ENCODE results near the gene TRNAU1AP. TPM values are rescaled to one million over a fixed set of nuclear protein-coding genes. Genes with fewer than 3 reads are reported as not detected.

The TRNAU1AP gene
- total and polyA plus RNA-seq, 10 of the 15 experiments (the other 5 are each of a cell fraction or from before 2014, with no cell fraction given): 24.3 to 67.0 (median 31.8) TPM

GRCh38 chr1:28606771-28607170, 53.9 kb downstream of the TRNAU1AP start:
- H3K9me3 ChIP-seq (replicated peaks; ENCODE audit: control insufficient read depth, insufficient read depth, low read length): no peaks in the 10 kb centered on the region
- no peak overlapping the region for H3K4me3 ChIP-seq
- ChIA-PET CTCF (interaction anchor here (1.9 to 6.5 kb wide), 4 partner anchors 26 to 270 kb away, joined by 4 to 104 read pairs (median 74); no protein-coding TSS in a partner anchor), POLR2A (interaction anchor here (0.7 kb wide), 1 partner anchor 78 kb away, joined by 6 read pairs; no protein-coding TSS in a partner anchor), RAD21 (ENCODE audit: unreplicated experiment) (interaction anchor here (1.6 kb wide), 1 partner anchor 358 kb away, joined by 3 read pairs; no protein-coding TSS in a partner anchor), SMC1A (ENCODE audit: uncharacterized antibody, unreplicated experiment) (interaction anchor here (0.8 to 8.4 kb wide), 3 partner anchors 27 to 262 kb away, joined by 3 to 83 read pairs (median 66); no protein-coding TSS in a partner anchor)
- H3K36me3 ChIP-seq (ENCODE audit: control insufficient read depth in 2 of 2, insufficient read depth in 2 of 2, low read length in 1 of 2): peaks cover 4 to 13% of the 10 kb centered on the region in 2 experiments; a peak in 3 of 4 replicates
- H3K27ac ChIP-seq (ENCODE audit: control insufficient read depth, insufficient read depth): no peak overlapping the region
- ATAC-seq (no peak), DNase-seq (ENCODE audit: low read depth, low spot score) (no peak), FAIRE-seq (no peak)
- no TSS peak for BruUV-seq (replicated peaks)
- WGBS (ENCODE audit: insufficient coverage, insufficient replicate concordance, low lambda C conversion rate, missing lambda C conversion rate): 100% methylated on average over 2 of the region's 2 CpGs
- no peak overlapping the region for H3K4me2 ChIP-seq (ENCODE audit: control insufficient read depth, insufficient read depth)
- H3K27me3 ChIP-seq (replicated peaks in 1 of 2; ENCODE audit: control insufficient read depth in 2 of 2, insufficient read depth in 2 of 2, low read length in 1 of 2): no peaks in the 10 kb centered on the region
- H3K9ac ChIP-seq (ENCODE audit: control insufficient read depth, insufficient read depth, low read length): no peak overlapping the region
- intact Hi-C loops (cut with micrococcal nuclease; ENCODE audit: unreplicated experiment) (no loop called here), in situ Hi-C loops (cut with MboI) (no loop called here)
- no peaks in the 10 kb centered on the region for H4K20me1 ChIP-seq (ENCODE audit: control insufficient read depth, insufficient read depth)
- no peak for TF ChIP-seq ZNF24 (IDR thresholded peaks at IDR 0.05)
- no peak for TF ChIP-seq TCF7 (IDR thresholded peaks at IDR 0.05; ENCODE audit: borderline replicate concordance)
- TF ChIP-seq NRF1 (conservative IDR thresholded peaks at IDR 0.05; ENCODE audit: low read depth, low read length): no peak
- no peak for TF ChIP-seq POU2F2 (IDR thresholded peaks at IDR 0.05; ENCODE audit: borderline replicate concordance, low read depth, low read length)
- no peaks in the 10 kb centered on the region for H3K79me2 ChIP-seq (ENCODE audit: control insufficient read depth, insufficient read depth, low read length)
- H2AFZ ChIP-seq (ENCODE audit: control insufficient read depth, low read depth, low read length): no peak overlapping the region
- peaks cover 8% of the 10 kb centered on the region for H3K4me1 ChIP-seq (ENCODE audit: control insufficient read depth, insufficient read depth, low read length)

GRCh38 chr1:28613175-28613574, 60.3 kb downstream of the TRNAU1AP start:
- no peak for DNase-seq (ENCODE audit: low read depth, low spot score)
- BruUV-seq (replicated peaks): no TSS peak
- Histone ChIP-seq H3K9ac (ENCODE audit: control insufficient read depth, insufficient read depth, low read length) (no peak overlapping the region), H3K4me3 (no peak overlapping the region), H4K20me1 (ENCODE audit: control insufficient read depth, insufficient read depth) (no peaks in the 10 kb centered on the region), H3K9me3 (replicated peaks; ENCODE audit: control insufficient read depth, insufficient read depth, low read length) (no peaks in the 10 kb centered on the region), H3K36me3 (ENCODE audit: control insufficient read depth in 2 of 2, insufficient read depth in 2 of 2, low read length in 1 of 2) (peaks cover 3 to 5% of the 10 kb centered on the region in 2 experiments; a peak in 2 of 4 replicates), H3K27me3 (replicated peaks in 1 of 2; ENCODE audit: control insufficient read depth in 2 of 2, insufficient read depth in 2 of 2, low read length in 1 of 2) (no peaks in the 10 kb centered on the region), H2AFZ (ENCODE audit: control insufficient read depth, low read depth, low read length) (no peak overlapping the region), H3K79me2 (ENCODE audit: control insufficient read depth, insufficient read depth, low read length) (no peaks in the 10 kb centered on the region), H3K27ac (ENCODE audit: control insufficient read depth, insufficient read depth) (no peak overlapping the region), H3K4me1 (ENCODE audit: control insufficient read depth, insufficient read depth, low read length) (no peaks in the 10 kb centered on the region), H3K4me2 (ENCODE audit: control insufficient read depth, insufficient read depth) (no peak overlapping the region)
- no peak for FAIRE-seq
- in situ Hi-C loops (cut with MboI): no loop called here
- no peak for ATAC-seq
- ChIA-PET SMC1A (ENCODE audit: uncharacterized antibody, unreplicated experiment) (no interaction called here), CTCF (no interaction called here), RAD21 (ENCODE audit: unreplicated experiment) (no interaction called here), POLR2A (interaction anchor here (0.5 kb wide), 1 partner anchor 218 kb away, joined by 5 read pairs; no protein-coding TSS in a partner anchor)
- 85% methylated on average over 5 of the region's 5 CpGs for WGBS (ENCODE audit: insufficient coverage, insufficient replicate concordance, low lambda C conversion rate, missing lambda C conversion rate)
- intact Hi-C loops (cut with micrococcal nuclease; ENCODE audit: unreplicated experiment): no loop called here
- TF ChIP-seq TCF12 (IDR thresholded peaks at IDR 0.05; ENCODE audit: low read depth, low read length): no peak
- TF ChIP-seq STAT3 (IDR thresholded peaks at IDR 0.05; ENCODE audit: low read depth, low read length): no peak
- no peak for TF ChIP-seq KDM1A (IDR thresholded peaks at IDR 0.05; ENCODE audit: borderline replicate concordance)
- TF ChIP-seq CHD4 (IDR thresholded peaks at IDR 0.05): no peak
- no peak for TF ChIP-seq KAT2A (conservative IDR thresholded peaks at IDR 0.05; ENCODE audit: control insufficient read depth, low read depth, low read length)
- no peak for TF ChIP-seq CTCF (IDR thresholded peaks at IDR 0.05 in 2 of 3, conservative IDR thresholded peaks at IDR 0.05 in 1 of 3; ENCODE audit: control insufficient read depth in 2 of 3, extremely low read depth in 1 of 3, insufficient read depth in 1 of 3, low read depth in 3 of 3, low read length in 3 of 3)
- no peak for TF ChIP-seq HDGF (IDR thresholded peaks at IDR 0.05)
- TF ChIP-seq CREB1 (IDR thresholded peaks at IDR 0.05; ENCODE audit: low read depth): no peak
- no peak for TF ChIP-seq HSF1 (IDR thresholded peaks at IDR 0.05; ENCODE audit: low read depth, low read length)
- no peak for TF ChIP-seq DPF2 (IDR thresholded peaks at IDR 0.05)
- no peak for TF ChIP-seq JUNB (IDR thresholded peaks at IDR 0.05)
- TF ChIP-seq CHD2 (IDR thresholded peaks at IDR 0.05; ENCODE audit: borderline replicate concordance, low read depth, low read length): no peak

Data from GM12878 (cell line).